GM18499 (cell line): Measurements from ENCODE around the gene PSMD13.
"Not testable (repeated sequence)": the region's sequence is repeated elsewhere in the genome, so short reads cannot be mapped to it uniquely, and the experiment has no call there.

ENCODE experiments used
- ATAC-seq: cut with Tn5 transposase; IDR thresholded peaks from one replicate; pipeline ENCODE4 v1.9.1; 2021; ENCODE audit warnings: moderate number of reproducible peaks; ENCODE audit not compliant: insufficient read depth, unreplicated experiment

Gene PSMD13

DNA sequence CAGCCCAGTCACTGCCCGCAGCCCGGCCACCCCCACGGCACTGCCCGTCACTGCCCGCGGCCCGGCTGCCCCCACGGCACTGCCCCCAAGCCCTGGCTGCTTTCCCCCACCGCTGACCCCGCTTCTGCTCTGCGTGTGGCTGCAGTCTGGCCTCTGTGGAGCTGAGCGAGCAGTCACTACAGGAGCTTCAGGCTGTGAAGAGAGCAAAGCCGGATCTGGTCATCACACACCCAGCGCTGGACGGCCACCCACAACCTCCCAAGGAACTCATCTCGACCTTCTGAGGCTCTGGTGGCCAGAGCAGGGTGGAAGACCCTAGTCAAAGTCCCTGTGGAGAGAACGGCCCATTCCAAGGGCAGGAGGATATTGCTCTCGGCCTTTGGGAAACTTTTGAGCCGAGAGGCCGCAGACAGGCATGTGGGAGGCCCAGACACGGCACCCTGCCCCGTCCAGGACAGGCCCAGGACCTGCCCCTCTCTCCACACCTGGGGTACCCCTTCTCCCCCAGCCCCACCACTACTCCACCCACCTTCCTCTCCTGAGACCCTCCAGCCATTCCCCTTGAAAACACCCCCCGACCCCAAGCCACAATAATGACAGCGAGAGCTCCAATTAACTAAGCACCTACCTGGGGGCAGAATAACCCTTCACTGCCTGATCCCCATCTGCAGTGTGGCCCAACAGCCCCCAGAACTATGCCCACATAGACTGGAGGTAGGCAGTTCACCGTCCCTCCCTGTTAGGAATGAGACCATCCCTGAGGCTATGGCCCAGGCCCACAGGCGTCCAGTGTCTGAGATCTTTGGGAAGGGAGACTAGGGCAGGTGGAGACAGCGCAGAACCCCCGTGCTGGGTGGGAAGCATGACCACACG lies 48.5 kb downstream of the PSMD13 start:
- ATAC-seq = no peak

GRCh38 chr11:285894-286220 lies 49.1 kb downstream of the PSMD13 start:
- ATAC-seq = no peak

- ATAC-seq = not testable (repeated sequence)
Observed at GRCh38 chr11:286977-287820, 50.4 kb downstream of the PSMD13 start.

GRCh38 chr11:287821-288477 lies 51.2 kb downstream of the PSMD13 start:
- no peak for ATAC-seq

GRCh38 chr11:288478-289397 lies 52.0 kb downstream of the PSMD13 start, which contains the start of gene PGGHG:
TSS of gene PGGHG (plus strand) at chr11:289126. CDS start at chr11:289817, 691 bp downstream.
- no peak for ATAC-seq

GRCh38 chr11:289398-289711 lies 52.6 kb downstream of the PSMD13 start:
- no peak for ATAC-seq

DNA sequence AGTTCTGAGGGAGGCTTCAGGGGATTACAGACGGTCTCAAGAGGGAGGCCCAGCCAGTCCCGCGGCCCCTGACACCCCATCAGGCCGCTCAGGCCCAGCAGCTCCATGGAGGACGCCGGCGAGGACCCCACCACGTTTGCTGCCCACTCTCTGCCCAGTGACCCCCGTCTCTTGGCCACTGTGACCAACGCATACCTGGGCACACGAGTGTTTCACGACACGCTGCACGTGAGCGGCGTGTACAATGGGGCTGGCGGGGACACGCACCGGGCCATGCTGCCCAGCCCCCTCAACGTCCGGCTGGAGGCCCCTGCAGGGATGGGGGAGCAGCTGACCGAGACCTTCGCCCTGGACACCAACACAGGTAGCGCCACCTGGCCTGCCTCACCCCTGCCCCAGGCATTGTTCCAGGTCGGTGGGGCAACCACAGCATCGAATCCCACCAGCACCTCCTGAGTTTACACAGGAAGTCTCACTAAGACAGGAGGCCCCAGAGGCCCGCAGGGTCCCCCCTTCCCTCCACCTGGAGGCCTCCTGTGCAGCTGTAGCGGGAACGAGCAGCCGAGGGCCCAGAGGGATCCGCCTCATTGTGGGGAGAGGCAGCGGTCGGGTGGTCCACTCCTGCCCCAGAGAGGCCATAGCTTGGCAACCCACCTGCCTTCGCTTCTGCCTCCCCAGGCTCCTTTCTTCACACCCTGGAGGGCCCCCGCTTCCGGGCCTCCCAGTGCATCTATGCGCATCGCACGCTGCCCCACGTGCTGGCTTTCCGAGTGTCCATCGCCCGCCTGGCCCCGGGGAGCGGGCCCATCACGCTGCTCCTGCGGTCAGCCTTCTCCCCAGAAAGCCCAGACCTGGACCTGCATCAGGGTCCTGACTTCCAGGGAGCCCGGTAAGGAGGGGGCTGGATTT lies 53.2 kb downstream of the PSMD13 start:
- no peak for ATAC-seq

DNA sequence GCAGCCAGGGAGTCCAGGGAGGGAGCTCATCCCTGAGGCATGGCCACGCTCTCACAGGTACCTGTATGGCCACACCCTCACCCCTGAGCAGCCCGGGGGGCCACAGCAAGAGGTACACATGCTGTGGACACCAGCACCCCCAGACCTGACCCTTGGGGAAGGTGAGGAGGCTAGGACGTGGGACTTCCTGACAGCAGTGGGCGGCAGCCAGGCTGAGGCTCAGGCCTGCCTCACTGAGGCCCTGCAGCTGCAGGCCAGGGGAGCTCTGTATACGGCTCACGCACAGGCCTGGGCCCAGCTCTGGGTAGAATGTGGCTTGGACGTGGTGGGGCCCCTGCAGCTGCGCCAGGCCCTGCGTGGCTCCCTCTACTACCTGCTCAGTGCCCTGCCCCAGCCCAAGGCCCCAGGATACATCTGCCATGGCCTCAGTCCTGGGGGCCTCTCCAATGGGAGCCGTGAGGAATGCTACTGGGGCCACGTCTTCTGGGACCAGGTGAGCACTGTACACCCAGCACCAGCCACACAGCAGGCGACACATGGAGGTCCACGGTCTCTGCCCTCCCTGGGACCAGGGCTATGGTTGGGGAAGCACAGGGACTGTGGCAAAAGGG lies 54.0 kb downstream of the PSMD13 start:
- ATAC-seq = no peak

DNA sequence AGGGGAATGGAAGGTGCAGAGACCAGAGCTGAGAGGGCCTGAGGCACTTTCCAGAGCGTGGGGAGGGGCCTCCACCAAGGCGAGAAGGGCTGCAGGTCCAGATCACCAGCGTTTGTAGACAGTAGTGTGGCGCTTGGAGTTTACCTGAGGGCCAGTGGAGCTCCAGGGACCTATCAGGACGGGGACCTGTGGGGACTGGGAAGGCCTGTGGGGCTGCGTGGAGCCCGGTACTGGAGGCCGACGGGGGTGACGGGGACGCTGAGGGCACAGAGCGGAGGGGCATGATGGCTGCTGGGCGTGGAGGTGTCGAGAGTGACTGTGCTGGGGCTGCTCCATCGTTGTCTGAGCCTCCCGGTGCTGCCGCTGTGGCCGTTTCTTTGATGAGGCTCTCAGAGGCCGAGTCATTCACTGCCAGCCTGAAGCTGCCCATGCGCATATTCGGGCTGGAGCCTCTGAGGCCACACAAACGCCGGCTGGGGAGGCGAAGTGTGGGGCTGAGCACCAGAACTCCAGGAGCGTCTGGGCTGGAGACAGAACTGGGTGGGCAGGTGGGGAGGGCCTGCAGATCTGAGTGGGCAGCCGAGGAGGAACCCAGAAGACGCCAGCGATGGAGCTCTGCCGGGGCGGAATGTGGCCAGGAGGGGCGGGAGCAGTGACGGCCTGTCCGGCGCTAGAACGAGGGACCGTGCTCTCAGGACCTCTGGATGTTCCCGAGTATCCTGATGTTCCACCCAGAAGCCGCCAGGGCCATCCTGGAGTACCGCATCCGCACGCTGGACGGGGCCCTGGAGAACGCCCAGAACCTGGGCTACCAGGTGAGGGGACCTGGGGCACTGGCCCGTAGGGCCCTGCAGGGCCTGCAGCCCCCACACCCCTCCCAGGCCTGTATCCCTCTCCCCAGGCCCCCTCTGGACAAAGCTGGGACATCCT lies 54.8 kb downstream of the PSMD13 start:
- ATAC-seq = no peak

DNA sequence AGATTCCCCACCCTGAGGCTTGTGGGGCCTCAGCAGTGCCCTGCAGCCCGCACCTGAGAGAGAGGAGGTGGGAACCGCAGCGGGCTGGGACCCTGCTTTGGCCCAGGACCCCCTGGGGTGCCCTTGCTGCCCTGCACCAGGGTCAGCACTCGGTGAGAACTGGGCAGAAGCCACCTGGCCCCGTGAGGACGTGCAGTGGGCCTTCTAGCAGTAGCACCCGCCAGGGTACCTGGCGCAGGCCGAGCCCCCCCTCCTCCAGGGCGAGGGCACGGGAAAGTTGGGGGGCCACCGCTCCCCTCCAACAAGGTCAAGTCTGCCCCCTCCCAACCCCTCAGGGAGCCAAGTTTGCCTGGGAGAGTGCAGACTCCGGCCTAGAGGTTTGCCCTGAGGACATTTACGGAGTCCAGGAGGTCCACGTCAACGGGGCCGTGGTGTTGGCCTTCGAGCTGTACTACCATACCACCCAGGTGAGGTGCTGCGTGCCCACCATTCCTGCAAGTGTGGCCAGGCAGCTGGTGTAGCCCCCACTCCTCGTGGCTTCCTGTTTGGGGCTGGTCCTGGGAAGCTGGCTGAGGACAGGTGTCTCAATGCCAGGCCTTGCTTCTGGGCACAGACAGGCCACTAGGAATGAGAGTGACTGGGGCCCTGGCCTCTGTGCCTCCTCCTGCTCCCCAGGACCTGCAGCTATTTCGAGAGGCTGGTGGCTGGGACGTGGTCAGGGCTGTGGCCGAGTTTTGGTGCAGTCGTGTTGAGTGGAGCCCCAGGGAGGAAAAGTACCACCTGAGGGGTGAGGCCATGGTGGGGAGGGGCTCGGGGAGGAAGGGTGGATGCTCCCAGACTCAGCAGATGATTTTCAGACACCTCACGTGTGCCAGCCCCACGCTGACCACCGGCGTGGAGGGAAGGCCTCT lies 55.7 kb downstream of the PSMD13 start:
- no peak for ATAC-seq

DNA sequence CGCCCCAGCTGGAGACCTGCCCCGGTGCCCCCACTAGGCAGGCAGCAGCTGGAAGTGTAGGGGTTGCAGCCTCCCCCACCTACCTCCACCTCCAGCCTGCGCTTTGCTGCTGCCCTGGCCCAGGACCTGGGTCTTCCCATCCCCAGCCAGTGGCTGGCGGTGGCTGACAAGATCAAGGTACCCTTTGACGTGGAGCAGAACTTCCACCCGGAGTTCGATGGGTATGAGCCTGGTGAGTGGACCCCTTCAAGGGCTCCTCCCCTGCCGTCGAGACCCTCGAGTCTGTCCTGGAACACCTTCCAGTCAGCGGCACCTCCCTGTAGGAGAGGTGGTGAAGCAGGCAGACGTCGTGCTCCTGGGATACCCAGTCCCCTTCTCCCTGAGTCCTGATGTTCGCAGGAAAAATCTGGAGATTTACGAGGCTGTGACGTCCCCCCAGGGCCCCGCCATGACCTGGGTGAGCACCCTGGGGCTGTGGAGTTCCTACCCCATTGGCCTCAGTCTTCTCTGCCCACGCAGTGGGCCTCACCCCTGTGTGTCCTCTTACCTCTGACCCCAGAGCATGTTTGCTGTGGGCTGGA lies 56.6 kb downstream of the PSMD13 start:
- no peak for ATAC-seq

DNA sequence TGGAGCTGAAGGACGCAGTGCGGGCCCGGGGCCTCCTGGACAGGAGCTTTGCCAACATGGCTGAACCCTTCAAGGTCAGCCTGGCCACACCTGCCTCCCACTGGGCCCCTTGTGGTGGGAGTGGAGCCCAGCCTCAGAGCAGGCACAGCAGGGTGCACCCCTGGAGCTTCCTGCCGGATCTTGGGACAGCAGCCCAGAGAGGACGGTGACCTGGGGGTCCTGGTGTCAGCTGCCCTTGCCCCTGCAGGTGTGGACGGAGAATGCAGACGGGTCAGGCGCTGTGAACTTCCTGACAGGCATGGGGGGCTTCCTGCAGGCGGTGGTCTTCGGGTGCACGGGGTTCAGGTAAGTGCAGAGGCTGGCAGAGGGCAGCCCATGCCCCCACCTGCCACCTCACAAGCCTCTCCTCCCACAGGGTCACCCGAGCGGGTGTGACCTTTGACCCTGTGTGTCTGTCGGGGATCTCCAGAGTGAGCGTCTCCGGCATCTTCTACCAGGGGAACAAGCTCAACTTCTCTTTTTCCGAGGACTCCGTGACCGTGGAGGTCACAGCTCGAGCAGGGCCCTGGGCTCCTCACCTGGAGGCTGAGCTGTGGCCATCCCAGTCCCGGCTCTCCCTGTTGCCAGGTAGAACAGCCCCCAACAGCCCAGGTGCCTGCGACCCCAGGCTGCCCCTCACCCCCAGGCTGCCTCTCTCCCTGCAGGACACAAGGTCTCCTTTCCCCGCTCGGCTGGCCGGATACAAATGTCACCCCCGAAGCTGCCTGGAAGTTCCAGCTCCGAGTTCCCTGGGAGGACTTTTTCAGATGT lies 57.3 kb downstream of the PSMD13 start:
- no peak for ATAC-seq

- ATAC-seq = no peak
Observed at GRCh38 chr11:294780-295179, 58.0 kb downstream of the PSMD13 start.

DNA sequence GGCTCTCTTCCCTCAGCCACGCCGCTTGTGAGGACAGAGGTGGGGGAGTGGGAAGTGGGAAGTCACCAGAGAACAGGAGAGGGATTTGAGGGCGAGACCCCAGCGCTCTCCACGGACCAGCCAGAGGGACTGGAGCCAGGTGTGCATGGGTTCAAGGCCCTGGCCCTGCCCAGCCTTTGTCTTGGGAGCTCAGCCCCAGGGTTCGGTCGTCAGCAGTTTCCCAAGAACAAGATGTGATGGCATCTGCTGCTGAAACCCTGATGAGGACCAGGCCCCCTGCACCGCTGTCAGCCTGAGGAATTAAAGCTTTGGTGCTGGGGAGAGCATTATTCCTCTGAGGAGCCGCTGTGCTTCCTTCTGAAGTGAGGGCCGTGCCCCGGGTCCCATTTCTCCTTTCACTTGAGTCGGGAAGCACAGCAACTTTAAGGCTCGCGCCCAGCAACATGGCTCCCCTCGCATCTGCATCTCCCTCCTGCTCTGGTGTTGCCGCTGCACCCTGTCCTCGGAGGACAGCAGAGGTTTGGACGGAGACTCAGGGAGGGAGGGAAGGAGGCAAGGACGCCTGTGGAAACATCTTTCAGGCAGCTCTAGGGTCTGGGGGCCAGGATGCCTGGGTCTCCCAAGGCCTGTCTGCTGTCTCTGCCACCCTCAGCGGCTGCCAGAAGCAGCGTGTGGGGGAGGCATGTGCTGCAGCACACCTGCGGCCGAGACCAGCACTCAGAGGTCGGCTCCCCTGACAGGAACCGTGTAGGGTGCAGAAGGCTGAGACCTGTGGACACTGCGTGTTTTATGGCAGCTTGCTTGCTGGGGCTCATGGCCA lies 58.8 kb downstream of the PSMD13 start:
- ATAC-seq = no peak
